Left cardiac atrium (tissue), 4 donors: Measurements from ENCODE around the gene NFKBIL1. TPM values are rescaled to one million over a fixed set of nuclear protein-coding genes. Genes with fewer than 3 reads are reported as not detected.
"Not testable (repeated sequence)": the region's sequence is repeated elsewhere in the genome, so short reads cannot be mapped to it uniquely, and the experiment has no call there.

Experiments
- ATAC-seq, 2 donors: fragments of 200-7000 bp; cut with Tn5 transposase; one replicate each; pipeline ENCODE4 v1.9.1; 2020; ENCODE audit warnings: mild to moderate bottlenecking in 2 of 2, moderate library complexity in 2 of 2
- DNase-seq: peaks from one replicate; pipeline ENCODE4 v3.0.0-alpha.2; 2020
- intact Hi-C, 2 donors: fragments of 100-400 bp; cut with DNase I; formaldehyde crosslinking; loops; one replicate each; pipeline versions ENCODE4 v1.14.1 to v1.15.1; 2022 to 2023
- total RNA-seq, 2 donors: library from RNA; stranded (reverse); fragmentation: NEBNext Ultra II Directional; extraction: Animal tissue kit (Norgen Biotek cat#: 25700); gene quantifications; one replicate each; pipeline ENCODE4 v1.2.1, GENCODE V29; 2021
- donor health status: DM: no; HTN: yes; CAD: no.
- donor health status: DM: no; HTN: yes; CAD: no; lungs with severe emphysema.
- donor health status: DM: yes; HTN: yes; CAD: no.
- donor health status: Dilated cardiomyopathy.

The NFKBIL1 gene
- total RNA-seq, 2 donors from 2014 or later, result 12.9 to 14.8 TPM

DNA sequence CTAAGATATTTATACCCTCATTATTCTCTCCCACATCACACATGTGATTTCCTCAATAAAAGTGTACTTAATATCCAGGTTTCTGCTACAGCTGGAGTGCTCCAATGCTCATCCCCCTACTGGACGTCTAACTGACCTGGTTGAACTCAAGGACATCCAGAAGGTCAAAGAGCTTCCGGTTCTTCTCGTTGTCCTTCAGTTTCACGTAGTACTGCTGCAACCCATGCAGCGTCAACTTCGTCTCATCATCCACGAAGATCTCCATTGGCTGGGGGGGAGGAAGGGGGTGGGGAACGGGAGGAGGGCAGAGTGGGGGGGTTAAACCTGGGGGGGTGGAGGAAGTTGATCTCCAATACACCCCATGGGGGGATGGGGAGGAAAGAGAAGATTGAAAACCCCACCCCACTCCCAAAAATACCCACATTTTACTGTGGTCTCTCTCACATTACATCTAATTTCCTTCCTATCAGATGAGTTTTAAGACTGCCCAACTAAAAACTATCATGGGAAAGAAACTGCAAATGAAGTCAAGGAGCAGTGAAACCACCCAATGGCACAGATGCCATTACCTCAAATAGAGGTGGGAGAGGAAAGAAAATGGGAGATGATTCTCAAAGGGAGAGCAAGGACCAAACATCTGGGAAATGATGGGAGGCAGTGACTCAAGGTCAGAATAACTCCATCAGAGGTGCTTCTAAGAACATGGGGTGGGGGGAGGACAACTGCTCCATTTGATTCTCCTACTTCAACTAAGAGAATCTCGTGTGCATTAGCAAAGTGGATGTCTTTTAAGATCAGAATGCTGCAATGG lies 14.6 kb upstream of the NFKBIL1 start:
- DNase-seq (no peak), ATAC-seq (no peak)
- intact Hi-C loops, result no loop called here

DNA sequence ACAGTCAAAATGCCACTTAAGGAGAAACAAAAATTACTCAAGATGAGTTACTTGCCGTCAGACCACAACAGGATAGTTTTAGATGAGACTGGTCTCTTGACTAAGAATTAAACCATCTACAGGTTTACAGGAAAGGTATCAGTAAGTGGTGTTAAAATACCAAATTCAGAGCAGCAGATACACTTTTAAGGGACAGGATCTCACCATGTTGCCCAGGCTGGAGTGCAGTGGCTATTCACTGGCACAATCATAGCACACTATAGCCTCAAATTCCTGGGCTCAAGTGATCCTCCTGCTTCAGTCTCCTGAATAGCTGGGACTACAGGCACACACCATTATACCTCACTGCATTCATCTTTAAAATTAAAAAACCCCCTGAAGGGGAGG lies 14.0 kb upstream of the NFKBIL1 start:
- intact Hi-C loops, result no loop called here
- ATAC-seq (no peak), DNase-seq (no peak)

DNA sequence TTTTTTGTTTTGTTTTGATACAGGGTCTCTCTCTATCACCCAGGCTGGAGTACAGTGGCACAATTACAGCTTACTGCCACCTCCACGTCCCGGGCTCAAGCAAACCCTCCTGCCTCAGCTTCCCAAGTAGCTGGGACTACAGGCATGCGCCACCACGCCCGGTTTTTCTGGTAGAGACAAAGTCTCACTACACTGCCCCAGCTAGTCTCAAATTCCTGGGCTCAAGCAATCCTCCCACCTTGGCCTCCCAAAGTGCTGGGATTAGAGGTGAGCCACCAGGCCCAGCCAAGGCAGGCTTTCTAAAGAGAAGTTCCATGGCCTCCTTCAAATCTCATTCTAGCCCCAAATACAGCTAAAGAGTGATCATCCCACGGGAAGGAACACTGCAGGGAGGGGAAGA lies 13.4 kb upstream of the NFKBIL1 start:
- ATAC-seq, result no peak
- intact Hi-C loops, result no loop called here
- no peak for DNase-seq

DNA sequence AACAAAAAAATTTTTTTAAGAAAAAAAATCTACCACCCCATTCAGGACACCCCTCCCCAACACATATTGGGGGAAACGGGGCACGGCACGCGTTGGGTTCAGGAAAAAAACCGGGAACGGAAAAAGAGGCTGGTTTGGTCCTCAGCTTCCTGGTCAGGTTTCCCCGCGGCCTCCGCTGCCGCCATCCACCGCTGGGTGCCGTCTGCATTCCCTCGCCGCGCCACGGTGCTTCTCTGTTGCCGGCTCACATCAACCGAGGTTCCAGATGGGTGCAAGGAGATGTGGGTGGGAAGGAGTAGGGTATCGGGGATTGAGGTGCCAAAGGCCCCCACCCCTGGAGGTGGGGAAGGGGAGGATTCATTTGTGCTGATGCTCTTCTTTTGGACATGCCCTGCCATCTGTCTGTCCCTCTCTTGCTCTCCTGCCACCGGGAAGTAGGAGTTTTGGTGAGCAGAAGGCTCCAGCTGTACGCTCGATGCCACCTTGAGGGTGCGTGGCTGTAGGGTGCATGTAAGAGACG lies 12.8 kb upstream of the NFKBIL1 start:
- intact Hi-C loops, result no loop called here
- DNase-seq (no peak), ATAC-seq (no peak)

DNA sequence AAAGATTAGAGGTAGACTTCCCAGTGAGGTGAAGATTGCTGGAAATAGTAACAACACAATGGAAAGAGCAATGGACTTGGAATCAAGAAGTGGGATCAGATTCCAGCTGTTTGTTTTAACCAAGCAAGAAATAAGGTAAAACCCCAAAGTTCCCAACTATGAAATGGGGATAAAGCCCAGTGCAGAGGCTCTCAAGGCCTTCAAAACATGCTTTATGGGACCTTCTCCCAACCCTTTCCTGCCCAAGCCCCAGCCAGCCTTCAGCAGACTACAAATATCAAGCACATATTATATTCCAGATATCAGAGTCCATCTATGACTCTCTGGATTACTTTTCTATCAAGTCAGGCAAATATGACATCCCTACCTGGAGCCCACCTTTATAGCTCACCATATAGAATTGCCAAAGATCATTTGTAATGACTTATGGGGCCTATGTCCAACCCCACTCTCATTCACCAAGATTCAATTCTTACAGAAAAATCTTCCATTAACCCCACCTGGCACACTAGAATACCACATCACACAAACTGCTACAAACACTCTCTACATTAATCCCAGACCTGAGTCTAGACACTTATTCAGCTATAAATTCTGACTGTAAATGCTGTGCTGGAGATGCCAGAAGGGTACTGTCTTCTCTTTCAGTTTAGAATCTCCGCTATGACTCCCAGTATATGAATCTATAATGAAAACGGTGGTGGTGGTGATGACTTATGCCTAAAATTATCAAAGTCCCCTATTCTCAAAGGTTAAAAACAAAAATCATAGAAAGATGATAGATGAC lies 11.7 kb upstream of the NFKBIL1 start:
- ATAC-seq, result no peak
- intact Hi-C loops, result no loop called here

DNA sequence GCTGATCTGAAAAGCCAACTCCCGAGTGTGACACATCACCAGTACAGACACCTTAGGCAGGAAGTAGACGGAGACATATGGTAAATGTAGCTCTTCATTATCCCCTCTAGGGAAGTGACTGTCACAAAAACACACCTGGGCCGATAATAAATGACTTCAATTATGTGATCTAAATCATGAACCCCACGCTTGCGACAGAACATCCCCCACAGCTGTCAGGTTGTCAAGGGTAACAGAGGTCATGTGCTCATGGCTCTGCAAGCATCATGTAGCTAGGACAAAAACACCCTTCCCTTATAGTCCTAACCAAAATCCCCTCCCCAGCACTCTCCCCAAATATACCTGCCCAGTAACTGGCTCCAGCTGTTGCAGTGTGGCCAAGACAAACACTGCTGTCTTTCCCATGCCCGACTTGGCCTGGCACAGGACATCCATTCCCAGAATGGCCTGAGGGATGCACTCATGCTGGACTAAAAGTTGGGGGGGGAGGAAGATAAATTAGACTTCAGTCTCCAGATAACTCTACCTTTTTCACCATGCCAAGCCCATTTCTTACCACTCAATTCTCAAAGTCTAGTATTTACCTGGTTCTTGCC lies 8.5 kb upstream of the NFKBIL1 start:
- intact Hi-C loops, result no loop called here
- no peak for ATAC-seq

More for the DNA sequence above, 11.7 kb upstream of the NFKBIL1 start:
- DNase-seq, result no peak

DNA sequence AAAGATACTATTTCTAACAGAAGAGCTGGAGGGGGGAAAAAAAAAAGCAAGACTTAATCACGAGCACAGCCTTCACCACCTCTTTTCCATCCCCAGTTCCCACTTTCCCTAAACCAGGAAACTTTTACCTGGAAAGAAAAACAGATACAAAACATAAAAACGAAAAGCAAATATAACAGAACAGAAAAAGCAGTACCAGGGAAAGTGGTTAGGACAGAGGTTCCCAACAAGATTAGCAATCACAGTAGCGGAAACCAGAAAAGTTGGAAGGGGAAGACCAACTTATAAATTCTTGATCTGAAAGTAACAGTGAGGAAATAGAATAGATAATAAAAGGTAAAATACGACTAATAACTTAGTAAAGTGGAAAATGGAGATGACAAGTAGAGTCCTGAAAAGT lies 6.8 kb upstream of the NFKBIL1 start:
- no peak for ATAC-seq
- intact Hi-C loops, result loop anchor here in 1 of 2 donors (5.0 kb wide), 1 partner anchor 43 kb away; the partner anchor contains the start of gene MICB
- DNase-seq, result no peak

More for the DNA sequence above, 8.5 kb upstream of the NFKBIL1 start:
- no peak for DNase-seq

DNA sequence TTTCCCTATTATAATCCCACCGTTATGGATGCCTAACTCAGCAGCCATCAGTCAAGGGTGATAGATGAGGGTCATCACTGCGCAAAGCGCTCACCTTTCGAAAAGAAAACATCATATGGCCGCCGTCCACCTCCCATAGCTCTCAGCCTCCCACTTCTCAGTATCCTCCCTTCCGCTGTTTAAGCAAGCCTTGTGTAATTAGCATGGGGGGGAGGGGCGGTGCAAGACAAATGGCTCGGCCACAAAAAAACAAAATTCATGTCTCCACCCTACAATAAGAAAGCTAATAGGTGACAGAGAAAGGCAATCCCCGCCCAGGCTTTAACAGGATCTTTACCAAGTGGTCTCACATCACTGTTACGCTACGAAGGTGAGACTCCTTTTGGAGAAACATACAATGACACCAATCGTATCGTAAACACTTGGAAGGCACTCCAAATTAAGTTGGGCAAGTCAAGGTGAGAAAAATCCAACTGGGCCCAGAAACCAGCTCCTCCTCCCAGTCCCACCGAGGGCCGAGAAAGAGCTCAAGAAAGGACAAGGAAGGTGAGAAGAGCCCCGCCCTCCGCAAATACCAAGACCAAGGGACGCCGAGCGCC lies 6.2 kb upstream of the NFKBIL1 start:
- ATAC-seq, result peak; percentile 31 to 47
- peak; percentile 65 for DNase-seq
- intact Hi-C loops, result loop anchor here in 1 of 2 donors (5.0 kb wide), 1 partner anchor 44 kb away; the partner anchor contains the start of gene MICB

DNA sequence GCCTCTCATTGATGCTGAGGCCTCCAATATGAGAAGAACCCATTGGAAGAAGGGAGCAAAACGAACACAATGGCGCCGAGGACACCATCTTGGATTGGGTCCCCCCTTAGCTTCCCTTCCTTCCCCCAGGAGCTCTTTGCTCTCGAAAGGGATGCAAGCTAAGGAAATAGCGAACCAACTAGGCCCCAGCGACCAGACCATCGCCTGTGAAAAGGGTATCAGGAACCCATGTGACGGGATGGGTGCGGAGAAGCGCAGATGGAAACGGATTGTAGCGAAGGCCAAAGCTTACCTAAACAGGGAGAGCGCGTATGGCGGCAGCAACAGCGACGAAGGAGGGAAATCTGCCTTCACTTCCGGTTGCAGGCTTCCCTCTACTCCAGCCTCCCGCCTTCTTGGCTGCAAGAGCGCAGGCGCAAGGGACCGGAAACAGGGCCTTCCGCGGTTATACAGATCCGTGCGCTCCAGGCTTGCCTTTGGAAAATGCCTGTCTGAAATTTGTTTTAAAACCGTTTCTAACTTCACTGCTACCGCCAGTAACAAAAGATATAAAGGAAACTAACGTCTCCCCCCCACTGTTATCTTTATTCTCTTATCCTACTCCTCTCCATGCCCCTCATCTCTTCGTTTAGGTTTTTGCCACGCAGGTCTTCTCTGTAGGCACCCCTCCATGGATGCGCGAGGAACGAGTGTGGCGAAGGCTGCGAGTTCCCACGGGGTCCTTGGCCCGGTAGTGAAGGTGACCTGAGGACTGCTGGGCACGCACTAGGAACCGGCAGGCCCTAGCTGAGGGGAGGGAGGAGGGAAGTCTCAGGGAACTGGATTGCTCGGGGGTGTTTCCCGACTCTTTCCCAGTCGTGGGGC lies 5.5 kb upstream of the NFKBIL1 start, which contains the start of gene DDX39B:
Gene DDX39B (minus strand): TSS at position 346 of the 864 bp plus-strand sequence. CDS start 1,471 bp downstream, outside the sequence.
- intact Hi-C loops, result loop anchor here in 1 of 2 donors (5.0 kb wide), 1 partner anchor 45 kb away; the partner anchor contains the start of gene MICB
- DNase-seq (peak; percentile 96), ATAC-seq (peak; percentile 93 to 94)

DNA sequence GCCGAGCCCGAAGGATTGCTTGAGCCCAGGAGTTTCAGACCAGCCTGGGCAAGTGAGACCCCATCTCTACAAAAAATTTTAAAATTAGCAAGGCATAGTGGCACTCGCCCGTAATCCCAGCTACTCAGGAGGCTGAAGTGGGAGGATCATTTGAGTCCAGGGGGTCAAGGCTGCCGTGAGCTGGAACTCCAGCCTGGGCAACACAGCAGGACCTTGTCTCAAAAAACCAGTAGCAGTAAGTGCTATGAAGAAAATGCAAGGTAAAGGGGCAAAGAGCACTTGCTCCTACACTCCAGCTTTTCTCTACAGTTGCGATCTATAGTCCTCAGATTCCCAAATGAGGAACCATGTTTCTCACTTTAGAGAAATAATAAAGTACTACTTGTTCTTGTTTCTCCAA lies 3.8 kb upstream of the NFKBIL1 start:
- intact Hi-C loops, result loop anchor here in 1 of 2 donors (5.0 kb wide), 1 partner anchor 46 kb away; the partner anchor contains the start of gene MICB
- ATAC-seq, result no peak
- DNase-seq, result no peak

DNA sequence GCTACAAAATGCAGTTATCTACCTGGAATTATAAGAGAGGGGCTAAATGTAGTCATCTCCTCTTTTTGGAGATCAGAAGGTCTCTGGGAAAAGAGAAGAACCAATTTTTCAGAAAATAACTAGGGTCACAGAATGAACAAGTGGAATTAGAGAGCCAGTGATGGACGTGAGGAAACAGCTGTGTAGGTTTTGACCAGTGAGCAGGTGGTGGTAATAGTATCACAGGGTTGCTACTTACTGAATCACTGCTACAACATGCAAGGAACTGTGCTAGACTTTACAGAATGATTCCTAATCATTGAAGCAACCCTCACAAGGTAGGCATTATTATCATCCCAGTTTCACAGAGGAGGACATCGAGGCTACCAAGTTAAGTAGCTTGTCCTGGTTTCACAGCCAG lies 2.7 kb upstream of the NFKBIL1 start:
- DNase-seq (no peak), ATAC-seq (no peak)
- intact Hi-C loops, result loop anchor here in 1 of 2 donors (5.0 kb wide), 2 partner anchors 38 to 47 kb away; partner anchors contain the start of genes LTB and MICB

DNA sequence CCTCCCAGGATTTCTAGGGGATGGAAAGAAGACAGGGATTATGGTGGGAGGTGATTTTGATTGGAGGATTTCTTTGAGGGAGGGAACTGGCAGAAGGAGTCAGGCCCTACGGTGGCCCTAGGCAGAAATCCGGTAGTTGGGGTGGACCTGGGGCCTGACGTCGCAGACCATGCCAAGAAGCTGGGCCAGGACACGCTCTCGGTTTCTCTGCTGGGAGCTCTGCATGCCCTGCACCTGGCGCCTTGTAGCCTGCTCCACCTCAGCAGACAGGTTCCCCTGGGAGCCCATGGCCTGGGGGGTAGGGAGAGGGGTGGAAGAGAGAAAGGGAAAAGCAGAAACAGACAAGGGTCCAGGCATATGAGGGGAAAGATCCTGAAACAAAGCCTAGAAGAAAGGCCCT lies 2.1 kb upstream of the NFKBIL1 start:
- DNase-seq, result no peak
- no peak for ATAC-seq
- intact Hi-C loops, result loop anchor here in 1 of 2 donors (5.0 kb wide), 1 partner anchor 37 kb away; the partner anchor contains the start of gene LTB

DNA sequence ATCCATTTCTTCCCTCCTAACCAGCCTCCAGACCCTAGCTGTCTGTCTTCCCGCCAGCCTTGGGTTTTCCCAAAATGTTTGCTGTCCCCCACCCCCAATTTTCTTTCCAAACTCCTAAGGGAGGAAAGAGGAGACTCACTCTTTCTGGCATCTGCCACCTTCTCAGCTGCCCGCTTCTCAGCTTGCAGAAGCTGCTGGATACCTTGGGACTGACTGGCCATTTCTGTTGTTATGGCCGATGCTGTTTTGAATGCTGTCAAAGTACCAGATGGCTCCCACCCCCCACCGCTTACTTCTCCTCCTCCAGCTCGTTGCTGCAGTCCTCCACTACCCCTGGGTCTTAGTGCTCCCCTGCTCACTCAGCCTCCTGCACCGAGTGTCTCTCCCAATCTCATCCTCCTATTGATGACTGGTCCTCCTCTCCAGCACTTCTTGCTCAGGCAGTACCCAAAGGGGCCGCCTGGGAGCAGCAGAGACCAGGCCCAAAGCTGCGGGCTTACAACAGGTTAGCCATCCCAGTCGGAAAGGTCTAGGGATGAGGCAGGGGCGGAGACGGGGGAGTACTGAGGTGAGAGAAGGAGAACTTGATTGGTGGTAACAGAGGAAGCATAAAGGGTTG lies 960 bp upstream of the NFKBIL1 start, which contains the start of gene ATP6V1G2:
Gene ATP6V1G2 (minus strand): TSS at position 270 of the 619 bp plus-strand sequence. CDS start 49 bp downstream, at position 221.
- DNase-seq (peak; percentile 87), ATAC-seq (peak; percentile 70 to 83)
- intact Hi-C loops, result loop anchor here in 1 of 2 donors (1.0 to 5.0 kb wide), 2 partner anchors 36 to 52 kb away; partner anchors contain the start of gene LTB

DNA sequence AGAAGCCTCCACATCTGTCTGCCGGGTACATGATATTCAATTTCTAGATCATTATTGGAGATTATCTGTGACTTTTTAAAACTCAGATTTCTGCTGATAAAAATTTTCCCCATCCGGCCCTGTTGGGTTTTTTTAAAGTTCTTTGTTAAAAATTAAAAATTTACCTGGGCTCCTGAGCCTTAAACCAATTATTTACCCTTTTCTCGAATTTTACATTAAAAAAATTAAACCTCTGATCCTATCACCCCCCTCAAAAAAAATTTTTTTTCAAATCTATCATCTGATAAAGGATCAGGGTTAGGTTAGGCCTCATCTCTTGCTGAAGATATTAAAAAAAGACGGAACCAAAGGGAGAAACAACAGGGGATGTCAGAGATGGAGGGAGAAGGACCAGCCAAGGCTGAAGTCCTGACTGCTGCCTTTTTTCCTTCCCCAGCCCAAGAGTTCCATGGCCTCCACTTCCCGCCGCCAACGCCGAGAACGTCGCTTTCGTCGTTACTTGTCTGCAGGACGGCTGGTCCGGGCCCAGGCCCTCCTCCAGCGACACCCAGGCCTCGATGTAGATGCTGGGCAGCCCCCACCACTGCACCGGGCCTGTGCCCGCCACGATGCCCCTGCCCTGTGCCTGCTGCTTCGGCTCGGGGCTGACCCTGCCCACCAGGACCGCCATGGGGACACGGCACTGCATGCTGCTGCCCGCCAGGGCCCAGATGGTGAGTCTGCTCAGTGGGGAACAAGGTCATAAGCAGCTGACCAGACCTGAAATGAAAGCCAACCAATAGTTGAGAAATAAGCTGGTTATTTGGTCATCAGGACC lies 527 bp downstream of the NFKBIL1 start:
- ATAC-seq (no peak), DNase-seq (peak; percentile 45)
- intact Hi-C loops, result loop anchor here in 1 of 2 donors (5.0 kb wide), 1 partner anchor 34 kb away; the partner anchor contains the start of gene LTB

DNA sequence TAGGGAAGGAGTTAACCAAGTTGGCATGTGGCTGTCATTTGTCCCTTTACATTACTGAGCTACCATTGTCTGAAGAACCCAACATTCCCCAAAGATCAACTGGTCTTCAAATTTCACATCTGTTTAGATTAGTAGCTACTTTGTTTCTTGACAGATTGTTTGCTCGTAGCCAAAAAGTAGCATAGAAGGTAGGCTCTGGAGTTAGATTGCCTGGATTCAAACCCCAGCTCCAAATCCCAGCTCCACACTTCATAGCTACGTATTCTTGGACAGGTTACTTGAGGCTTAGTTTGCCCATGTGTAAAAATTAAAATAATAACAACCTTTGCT lies 1.1 kb downstream of the NFKBIL1 start:
- ATAC-seq (no peak), DNase-seq (no peak)
- intact Hi-C loops, result loop anchor here in 1 of 2 donors (5.0 kb wide), 1 partner anchor 34 kb away; the partner anchor contains the start of gene LTB

DNA sequence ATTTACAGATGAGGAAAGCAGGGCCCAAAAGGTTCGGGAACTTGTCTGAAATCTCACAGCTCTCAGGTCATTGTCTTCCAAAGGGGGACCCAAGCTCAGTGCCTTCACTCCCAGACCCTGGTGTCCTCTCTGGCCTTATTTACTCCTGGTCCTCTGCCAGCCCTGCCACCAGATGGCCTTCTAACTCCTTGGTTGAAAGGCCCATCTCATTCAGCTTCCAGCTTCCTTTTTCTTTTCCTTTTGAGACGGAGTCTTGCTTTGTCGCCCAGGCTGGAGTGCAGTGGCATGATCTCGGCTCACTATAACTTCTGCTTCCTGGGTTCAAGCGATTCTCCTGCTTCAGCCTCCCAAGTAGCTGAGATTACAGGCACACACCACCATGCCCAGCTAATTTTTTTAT lies 4.0 kb downstream of the NFKBIL1 start:
- intact Hi-C loops, result loop anchor here in 1 of 2 donors (5.0 kb wide), 1 partner anchor 46 kb away; no protein-coding TSS in a partner anchor
- not testable (repeated sequence) for DNase-seq, ATAC-seq
